ENCODE results near the gene DPP6.

The DPP6 gene

DNA sequence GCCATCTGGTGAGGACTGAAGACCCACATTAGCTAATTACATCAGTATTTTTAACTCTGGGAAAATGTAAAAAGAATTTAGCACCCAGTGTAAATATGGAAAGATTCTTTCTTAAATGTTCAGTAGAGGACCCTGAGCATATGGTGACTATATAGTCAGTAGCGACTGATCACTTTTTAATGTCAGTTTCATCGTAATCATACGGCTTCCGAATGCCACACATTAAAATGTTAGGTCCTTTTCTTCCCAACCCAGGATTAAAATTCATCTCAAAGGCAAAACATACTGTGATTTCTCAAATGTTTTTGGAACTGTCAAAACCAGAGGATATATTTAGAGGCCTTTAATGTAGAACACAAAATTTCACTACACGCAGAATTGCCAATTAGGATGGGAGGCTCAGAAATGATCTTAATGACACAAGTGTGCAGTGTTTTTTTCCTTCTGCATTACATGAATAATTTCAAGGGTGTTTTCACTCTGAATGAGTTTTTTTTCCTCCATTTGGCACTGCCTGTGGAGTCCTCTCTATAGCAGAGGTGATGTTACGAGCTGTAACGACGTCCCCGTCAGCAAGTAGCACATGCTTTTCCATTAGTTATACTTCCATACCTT is 568.0 kb downstream of the DPP6 start:
- H3K9me3 Mint-ChIP-seq: peaks cover 13% of the 10 kb centered on the region
- no peak overlapping the region for H3K4me3 Mint-ChIP-seq
- H3K27ac Mint-ChIP-seq: no peak overlapping the region
- H3K36me3 Mint-ChIP-seq (ENCODE audit: low read depth): no peaks in the 10 kb centered on the region
- no peaks in the 10 kb centered on the region for H3K27me3 Mint-ChIP-seq (ENCODE audit: low read depth)
- no peaks in the 10 kb centered on the region for H3K4me1 Mint-ChIP-seq (ENCODE audit: low read depth)

DNA sequence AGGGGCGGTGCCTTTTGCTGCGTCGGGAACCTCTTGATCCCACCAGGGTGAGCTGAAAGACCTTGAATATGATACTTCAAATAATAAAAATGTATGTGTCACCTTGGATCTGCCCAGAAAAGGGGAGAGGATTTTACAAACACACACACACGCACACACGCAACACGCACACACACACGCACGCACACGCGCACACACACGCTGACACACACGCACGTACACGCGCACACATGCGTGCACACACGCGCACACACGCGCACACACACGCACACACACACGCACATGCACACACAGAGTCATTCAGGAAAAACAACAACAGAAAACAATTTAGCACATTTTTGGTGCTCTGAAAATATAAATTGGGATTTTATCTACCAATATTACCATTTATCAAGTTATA is 571.2 kb downstream of the DPP6 start:
- no peak overlapping the region for H3K4me3 Mint-ChIP-seq
- H3K4me1 Mint-ChIP-seq (ENCODE audit: low read depth): no peaks in the 10 kb centered on the region
- H3K36me3 Mint-ChIP-seq (ENCODE audit: low read depth): no peaks in the 10 kb centered on the region
- H3K9me3 Mint-ChIP-seq: peaks cover 17% of the 10 kb centered on the region
- no peak overlapping the region for H3K27ac Mint-ChIP-seq
- no peaks in the 10 kb centered on the region for H3K27me3 Mint-ChIP-seq (ENCODE audit: low read depth)

DNA sequence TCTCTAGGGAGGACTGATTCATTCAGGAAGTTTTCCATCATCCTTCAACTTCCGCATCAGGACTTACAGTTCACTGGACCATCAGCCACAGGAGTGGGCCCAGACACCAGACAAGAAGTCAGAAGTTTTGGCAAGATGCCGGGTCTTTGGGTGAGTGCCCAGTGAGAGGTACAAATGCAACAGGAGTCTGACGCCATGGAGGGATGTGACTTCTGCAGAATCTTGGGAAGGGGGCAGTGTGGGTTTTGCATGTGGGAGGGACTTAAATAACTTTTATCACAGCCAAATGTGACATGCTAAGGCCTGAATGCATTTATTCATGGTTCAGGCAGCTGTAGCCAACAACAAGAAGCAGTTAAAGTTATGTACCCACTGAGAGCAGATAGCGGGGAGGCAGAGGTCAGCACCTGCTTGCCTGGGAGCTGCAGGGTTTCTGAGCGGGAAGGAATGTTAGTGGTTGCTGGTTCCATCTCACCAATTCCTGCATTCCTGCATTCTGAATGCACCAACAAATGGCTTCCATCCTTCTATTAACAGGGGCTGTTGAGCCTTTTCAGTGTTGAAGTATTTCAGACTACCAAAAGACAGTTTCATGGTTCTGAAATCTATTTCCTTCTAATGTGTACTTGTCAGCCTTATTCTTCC is 575.6 kb downstream of the DPP6 start:
- H3K9me3 Mint-ChIP-seq: peaks cover 14% of the 10 kb centered on the region
- no peak overlapping the region for H3K4me3 Mint-ChIP-seq
- H3K36me3 Mint-ChIP-seq (ENCODE audit: low read depth): no peaks in the 10 kb centered on the region
- H3K27me3 Mint-ChIP-seq (ENCODE audit: low read depth): no peaks in the 10 kb centered on the region
- H3K27ac Mint-ChIP-seq: no peak overlapping the region
- H3K4me1 Mint-ChIP-seq (ENCODE audit: low read depth): no peaks in the 10 kb centered on the region

DNA sequence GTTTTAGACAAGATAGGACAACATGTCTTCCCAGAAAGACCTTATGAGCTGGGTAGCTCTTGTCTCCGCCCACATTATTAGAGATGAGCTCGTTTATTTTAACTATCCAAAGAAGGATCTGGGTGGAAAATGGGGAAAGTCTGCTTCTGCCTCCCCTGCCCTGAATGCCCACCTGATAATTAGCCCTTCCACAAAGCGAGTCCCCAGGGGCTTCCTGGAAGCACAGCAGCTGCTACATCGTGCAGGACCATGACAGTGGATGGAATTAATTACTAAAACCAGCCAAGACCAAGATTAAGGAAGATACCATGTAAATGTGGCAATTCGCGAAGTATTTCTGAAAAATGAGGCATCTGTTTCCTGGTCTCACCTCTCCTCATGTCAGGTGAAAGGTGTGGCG is 576.4 kb downstream of the DPP6 start:
- no peak overlapping the region for H3K4me3 Mint-ChIP-seq
- no peaks in the 10 kb centered on the region for H3K4me1 Mint-ChIP-seq (ENCODE audit: low read depth)
- H3K9me3 Mint-ChIP-seq: peaks cover 11% of the 10 kb centered on the region
- H3K27me3 Mint-ChIP-seq (ENCODE audit: low read depth): no peaks in the 10 kb centered on the region
- no peaks in the 10 kb centered on the region for H3K36me3 Mint-ChIP-seq (ENCODE audit: low read depth)
- H3K27ac Mint-ChIP-seq: no peak overlapping the region

DNA sequence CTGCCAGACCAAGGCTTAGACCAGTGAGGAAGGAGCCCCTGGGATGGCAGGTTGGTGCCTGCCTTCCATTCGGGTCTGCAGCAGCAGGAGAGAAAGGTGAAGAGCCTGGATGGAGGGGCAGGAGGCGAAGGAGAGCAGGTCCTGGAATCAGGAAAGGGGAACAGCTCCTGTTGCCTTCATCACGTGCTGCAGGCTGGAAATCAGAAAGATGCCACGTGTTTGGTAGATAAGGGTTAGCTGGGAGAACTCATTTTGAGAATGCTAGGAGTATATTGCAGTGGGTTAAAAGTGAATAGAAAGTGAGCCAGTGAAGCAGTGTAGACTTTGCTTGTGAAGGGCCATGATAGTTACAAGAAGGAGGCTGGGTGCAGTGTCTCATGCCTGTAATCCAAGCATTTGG is 579.0 kb downstream of the DPP6 start:
- Mint-ChIP-seq H3K9me3 (peaks cover 18% of the 10 kb centered on the region), H3K4me1 (ENCODE audit: low read depth) (no peaks in the 10 kb centered on the region), H3K4me3 (no peak overlapping the region), H3K27me3 (ENCODE audit: low read depth) (no peaks in the 10 kb centered on the region), H3K27ac (no peak overlapping the region), H3K36me3 (ENCODE audit: low read depth) (no peaks in the 10 kb centered on the region)

DNA sequence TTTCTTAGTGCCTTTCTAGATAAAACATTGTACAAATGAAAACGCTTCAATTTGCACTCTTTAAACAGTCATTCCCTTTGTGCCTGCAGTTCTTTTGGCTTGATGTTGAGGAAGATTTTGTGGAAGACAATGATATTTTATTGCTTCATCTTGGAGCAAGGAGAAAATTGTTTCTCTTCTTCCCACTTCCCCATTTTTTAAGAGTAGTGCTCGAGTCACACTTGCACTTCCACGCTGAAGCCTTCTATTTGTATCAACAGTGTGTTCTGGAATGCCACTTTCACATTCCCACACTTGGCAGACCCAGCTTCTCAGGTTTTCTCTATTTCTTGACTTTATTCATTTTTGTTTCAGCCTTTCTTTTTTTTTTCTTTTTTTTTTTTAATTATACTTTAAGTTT is 581.4 kb downstream of the DPP6 start:
- H3K27me3 Mint-ChIP-seq (ENCODE audit: low read depth): no peaks in the 10 kb centered on the region
- H3K36me3 Mint-ChIP-seq (ENCODE audit: low read depth): no peaks in the 10 kb centered on the region
- no peak overlapping the region for H3K27ac Mint-ChIP-seq
- no peaks in the 10 kb centered on the region for H3K4me1 Mint-ChIP-seq (ENCODE audit: low read depth)
- peaks cover 18% of the 10 kb centered on the region for H3K9me3 Mint-ChIP-seq
- H3K4me3 Mint-ChIP-seq: no peak overlapping the region

DNA sequence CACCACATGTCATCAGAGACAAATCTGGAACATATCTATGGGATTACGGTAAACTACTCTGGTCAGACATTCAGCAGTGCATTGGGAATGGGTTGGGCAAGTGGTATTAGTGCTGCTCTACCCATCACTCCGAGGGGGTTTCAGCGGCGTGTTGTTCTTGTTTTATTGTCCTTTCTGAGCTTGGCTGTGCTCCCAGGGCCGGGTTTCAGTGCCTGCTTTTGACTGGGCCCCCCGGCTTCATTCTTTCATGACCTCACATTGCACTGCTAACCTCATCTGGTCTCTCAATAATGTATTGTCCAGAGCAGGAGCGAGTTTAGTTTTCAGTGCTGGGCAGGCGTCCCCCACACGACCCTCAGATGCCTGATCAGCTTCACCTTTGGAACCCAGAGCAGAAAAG is 586.1 kb downstream of the DPP6 start:
- H3K27me3 Mint-ChIP-seq (ENCODE audit: low read depth): no peaks in the 10 kb centered on the region

DNA sequence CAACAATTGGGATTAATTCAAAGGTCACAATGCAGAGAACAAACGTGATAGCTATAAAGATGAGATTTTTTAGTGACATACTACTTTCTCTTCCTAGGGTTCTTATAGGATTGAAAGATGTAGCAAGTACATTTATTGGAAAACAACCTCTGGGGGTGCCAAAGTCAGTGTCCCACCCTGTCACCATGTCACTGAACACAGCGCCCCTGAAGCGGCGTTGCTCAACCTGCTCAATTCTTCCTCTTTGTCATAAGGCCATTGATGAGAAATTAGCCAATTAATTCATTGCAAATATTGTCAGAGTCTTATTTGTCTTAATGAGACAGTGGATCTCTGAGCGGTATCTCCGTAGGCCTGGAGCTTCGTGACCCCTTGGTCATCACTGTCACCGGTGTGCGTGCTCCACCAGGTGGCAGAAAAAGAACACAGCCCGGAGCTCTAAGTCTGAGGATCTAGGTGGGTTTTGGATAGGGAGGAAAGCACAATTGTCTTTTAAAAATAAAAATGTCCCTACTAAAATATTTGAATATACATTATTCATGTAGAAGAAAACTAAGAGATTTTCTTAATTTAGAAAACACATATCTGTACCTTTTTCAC is 588.2 kb downstream of the DPP6 start:
- Mint-ChIP-seq H3K36me3 (ENCODE audit: low read depth) (no peaks in the 10 kb centered on the region), H3K27ac (no peak overlapping the region), H3K9me3 (peaks cover 13% of the 10 kb centered on the region), H3K27me3 (ENCODE audit: low read depth) (no peaks in the 10 kb centered on the region), H3K4me1 (ENCODE audit: low read depth) (no peaks in the 10 kb centered on the region), H3K4me3 (no peak overlapping the region)

More for the DNA sequence above, 586.1 kb downstream of the DPP6 start:
- Mint-ChIP-seq H3K9me3 (peaks cover 17% of the 10 kb centered on the region), H3K4me3 (no peak overlapping the region), H3K36me3 (ENCODE audit: low read depth) (no peaks in the 10 kb centered on the region), H3K4me1 (ENCODE audit: low read depth) (no peaks in the 10 kb centered on the region), H3K27ac (no peak overlapping the region)

DNA sequence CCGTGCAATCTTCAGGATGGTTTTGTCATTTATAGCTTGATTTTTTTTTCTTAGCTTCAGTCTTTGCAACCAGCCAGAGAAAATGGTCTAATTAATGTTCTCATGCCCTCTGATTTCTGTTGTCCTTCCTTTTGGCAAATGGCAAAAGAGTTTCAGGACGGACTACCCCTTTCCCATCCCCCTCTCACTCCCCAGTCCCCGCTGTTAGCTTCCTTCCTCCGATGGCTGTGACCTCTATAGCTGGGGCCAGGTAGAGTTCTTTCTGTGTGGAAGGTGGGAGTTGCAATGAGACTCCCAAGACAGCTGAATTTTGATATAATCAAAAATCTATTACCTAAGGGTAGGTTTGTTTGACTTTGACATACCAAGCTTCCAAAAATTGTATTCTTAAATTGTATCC is 588.7 kb downstream of the DPP6 start:
- Mint-ChIP-seq H3K4me1 (ENCODE audit: low read depth) (no peaks in the 10 kb centered on the region), H3K9me3 (peaks cover 12% of the 10 kb centered on the region), H3K4me3 (no peak overlapping the region), H3K36me3 (ENCODE audit: low read depth) (no peaks in the 10 kb centered on the region), H3K27me3 (ENCODE audit: low read depth) (no peaks in the 10 kb centered on the region), H3K27ac (no peak overlapping the region)

DNA sequence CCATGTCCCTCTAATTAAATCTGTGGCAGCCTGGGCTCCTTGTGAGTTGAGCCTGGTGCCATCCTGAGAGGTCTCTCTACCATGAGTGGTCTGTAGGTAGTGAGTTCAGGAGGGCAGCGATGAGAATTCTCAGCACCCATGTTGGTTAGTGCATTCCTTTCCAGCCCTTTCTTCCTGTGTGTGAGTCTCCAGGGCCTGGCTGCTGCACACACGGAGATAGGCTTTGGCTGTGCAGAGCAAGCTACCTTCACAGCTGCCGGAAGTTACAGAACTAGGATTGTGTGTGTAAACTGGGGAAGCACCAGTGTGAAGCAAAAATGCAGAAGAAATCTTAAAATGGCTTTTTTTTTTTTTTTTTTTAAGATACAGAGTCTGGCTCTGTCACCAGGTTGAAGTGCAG is 592.2 kb downstream of the DPP6 start:
- Mint-ChIP-seq H3K27ac (no peak overlapping the region), H3K4me3 (no peak overlapping the region), H3K4me1 (ENCODE audit: low read depth) (no peaks in the 10 kb centered on the region), H3K9me3 (peaks cover 15% of the 10 kb centered on the region), H3K36me3 (ENCODE audit: low read depth) (no peaks in the 10 kb centered on the region), H3K27me3 (ENCODE audit: low read depth) (no peaks in the 10 kb centered on the region)

DNA sequence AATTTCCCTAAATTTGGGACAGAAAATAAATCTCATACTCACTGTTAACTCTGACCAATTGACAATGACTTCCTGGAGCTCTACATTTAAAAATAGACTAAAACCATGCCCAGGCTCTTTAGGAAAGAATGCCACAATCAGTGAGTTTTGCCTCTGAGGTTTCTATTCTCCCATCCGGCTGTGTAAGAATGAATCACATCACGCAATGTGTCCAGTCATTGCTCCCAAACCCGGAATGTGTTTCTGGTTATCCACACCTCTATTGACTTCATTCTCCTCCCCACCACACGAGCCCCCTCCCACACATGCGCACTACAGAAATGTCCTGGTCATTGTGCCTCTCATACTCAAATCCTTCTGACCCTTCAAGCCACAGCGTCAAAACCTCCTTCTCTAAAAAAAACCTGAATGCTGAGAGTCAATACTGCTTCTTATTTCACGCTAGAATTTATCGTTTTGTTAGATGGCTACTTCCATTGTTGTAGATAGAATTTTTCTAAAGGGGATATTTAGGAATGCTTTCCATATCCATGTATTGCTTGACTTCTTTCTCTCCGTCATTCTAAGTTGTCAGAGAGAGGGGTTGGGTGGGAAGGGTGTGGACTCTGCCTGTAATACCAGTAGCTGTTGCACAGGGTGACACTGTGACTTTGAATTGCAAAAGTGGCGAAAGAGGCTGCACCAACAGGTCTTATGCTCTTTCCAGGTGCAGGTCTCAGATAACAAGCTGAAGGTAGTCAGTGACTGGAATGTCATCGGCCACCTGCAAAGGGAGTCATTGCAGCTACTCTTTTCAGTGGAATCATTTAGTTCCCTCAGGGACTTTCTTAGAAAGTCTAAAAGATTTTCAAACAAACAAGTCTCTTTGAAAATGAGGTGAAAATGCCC is 594.2 kb downstream of the DPP6 start:
- Mint-ChIP-seq H3K4me3 (no peak overlapping the region), H3K9me3 (peaks cover 26% of the 10 kb centered on the region), H3K27me3 (ENCODE audit: low read depth) (no peaks in the 10 kb centered on the region), H3K4me1 (ENCODE audit: low read depth) (no peaks in the 10 kb centered on the region), H3K27ac (no peak overlapping the region), H3K36me3 (ENCODE audit: low read depth) (no peaks in the 10 kb centered on the region)

DNA sequence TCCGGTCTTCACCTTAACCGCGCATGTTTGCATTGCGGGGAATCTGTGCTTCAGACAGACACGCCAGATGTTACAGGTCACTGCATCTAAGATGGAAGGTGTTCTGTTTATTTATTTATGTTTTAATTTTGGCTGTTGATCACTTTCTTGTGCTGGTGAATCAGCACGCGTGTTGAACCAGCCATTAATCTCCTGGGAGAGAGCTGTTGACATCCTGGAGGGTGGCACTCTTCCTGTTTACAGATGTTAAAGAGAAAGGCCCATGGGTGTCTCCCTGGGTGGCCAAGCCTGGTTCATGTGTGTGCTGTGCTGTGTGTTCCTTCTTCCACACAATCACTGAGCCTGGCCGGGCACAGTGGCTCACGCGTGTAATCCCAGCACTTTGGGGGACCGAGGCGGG is 595.4 kb downstream of the DPP6 start:
- peaks cover 28% of the 10 kb centered on the region for H3K9me3 Mint-ChIP-seq

DNA sequence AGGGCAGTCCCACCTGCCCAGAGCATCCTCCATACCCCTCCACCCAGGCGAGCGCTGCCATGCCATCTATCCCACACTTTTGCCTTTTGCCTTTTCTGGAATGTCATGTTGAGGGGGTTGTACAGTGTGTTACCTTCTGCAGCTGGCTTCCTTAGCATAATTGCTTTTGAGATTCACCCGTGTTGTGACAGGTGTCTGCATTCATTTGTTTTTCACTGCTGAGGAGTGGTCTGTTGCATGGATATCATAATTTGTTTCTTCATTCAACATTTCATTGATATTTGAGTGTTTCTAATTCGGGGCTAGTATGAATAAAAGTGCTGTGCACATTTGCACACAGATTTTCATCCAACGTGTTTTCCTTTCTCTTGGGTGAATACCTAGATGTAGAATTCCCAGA is 596.8 kb downstream of the DPP6 start:
- peaks cover 31% of the 10 kb centered on the region for H3K9me3 Mint-ChIP-seq
- no peaks in the 10 kb centered on the region for H3K27me3 Mint-ChIP-seq (ENCODE audit: low read depth)
- no peaks in the 10 kb centered on the region for H3K36me3 Mint-ChIP-seq (ENCODE audit: low read depth)
- no peaks in the 10 kb centered on the region for H3K4me1 Mint-ChIP-seq (ENCODE audit: low read depth)
- no peak overlapping the region for H3K4me3 Mint-ChIP-seq
- no peak overlapping the region for H3K27ac Mint-ChIP-seq

More for the DNA sequence above, 595.4 kb downstream of the DPP6 start:
- Mint-ChIP-seq H3K4me3 (no peak overlapping the region), H3K36me3 (ENCODE audit: low read depth) (no peaks in the 10 kb centered on the region), H3K4me1 (ENCODE audit: low read depth) (no peaks in the 10 kb centered on the region), H3K27ac (no peak overlapping the region), H3K27me3 (ENCODE audit: low read depth) (no peaks in the 10 kb centered on the region)

DNA sequence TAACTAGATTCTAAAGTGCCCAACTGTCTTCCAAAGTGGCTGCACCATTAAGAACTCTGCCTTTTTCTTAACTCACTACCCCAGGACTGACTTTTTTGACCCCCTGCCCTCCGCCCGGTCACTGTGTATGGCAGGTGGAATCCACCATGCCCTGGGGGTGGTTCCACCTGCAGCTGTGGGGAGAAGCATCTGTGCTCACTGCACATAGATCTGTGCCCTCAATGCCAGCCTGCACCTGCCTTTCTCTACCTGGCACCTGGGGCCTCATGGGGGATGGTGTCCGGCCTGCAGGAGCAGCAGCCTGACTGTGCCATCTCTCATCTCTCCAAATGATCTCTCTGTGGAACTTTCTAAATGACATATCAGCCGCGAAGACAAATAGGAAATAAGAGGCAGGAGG is 597.2 kb downstream of the DPP6 start:
- Mint-ChIP-seq H3K36me3 (ENCODE audit: low read depth) (no peaks in the 10 kb centered on the region), H3K4me3 (no peak overlapping the region), H3K27ac (no peak overlapping the region), H3K27me3 (ENCODE audit: low read depth) (no peaks in the 10 kb centered on the region), H3K9me3 (peaks cover 31% of the 10 kb centered on the region), H3K4me1 (ENCODE audit: low read depth) (no peaks in the 10 kb centered on the region)

DNA sequence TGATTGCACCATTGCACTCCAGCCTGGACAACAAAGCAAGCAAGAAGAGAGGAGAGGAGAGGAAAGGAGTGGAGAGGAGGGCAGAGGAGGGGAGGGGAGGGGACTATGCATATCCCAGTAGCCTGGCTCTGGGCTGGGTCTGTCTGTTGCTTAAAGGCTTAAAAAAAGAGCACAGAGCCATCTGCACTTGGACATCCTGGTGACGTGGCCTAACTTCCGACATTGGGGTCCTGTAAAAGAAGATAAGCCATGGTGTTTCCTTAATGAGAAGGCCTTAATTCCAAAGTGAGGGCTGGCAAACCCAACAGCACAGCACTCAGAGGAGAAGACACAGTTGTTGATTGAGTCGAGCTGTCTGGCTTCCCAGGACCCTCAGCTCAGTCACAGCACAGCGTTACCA is 598.1 kb downstream of the DPP6 start:
- Mint-ChIP-seq H3K27ac (no peak overlapping the region), H3K4me3 (no peak overlapping the region), H3K4me1 (ENCODE audit: low read depth) (no peaks in the 10 kb centered on the region), H3K9me3 (peaks cover 31% of the 10 kb centered on the region), H3K36me3 (ENCODE audit: low read depth) (no peaks in the 10 kb centered on the region), H3K27me3 (ENCODE audit: low read depth) (no peaks in the 10 kb centered on the region)
